T-cell (primary cell): ENCODE measurements around the gene ARHGEF28. TPM values are rescaled to one million over a fixed set of nuclear protein-coding genes. Genes with fewer than 3 reads are reported as not detected.

ENCODE experiments used
- ATAC-seq, 4 experiments: fragments of 200-7000 bp in 3 of 4; fragments of 150-1000 bp in 1 of 4; cut with Tn5 transposase; replicated peaks in 1 of 4; 1 replicate in 3 of 4; 2 replicates in 1 of 4; pipeline ENCODE4 v1.10.0; 2021; ENCODE audit warnings: moderate library complexity in 3 of 4, mild to moderate bottlenecking in 2 of 4, moderate number of reproducible peaks in 1 of 4
- CTCF ChIA-PET, 2 donors: fragments of 300-600 bp; sonication (Branson Sonifier 250); formaldehyde crosslinking; loops; one replicate each; lab custom pipeline; 2022; ENCODE audit warnings: antibody characterized with exemption in 2 of 2; lab: Charles Lee
- POLR2A ChIA-PET, 2 donors: fragments of 300-600 bp; sonication (Branson Sonifier 250); formaldehyde crosslinking; loops; one replicate each; lab custom pipeline; 2022; ENCODE audit warnings: antibody characterized with exemption in 2 of 2; lab: Charles Lee
- DNase-seq, 35 experiments: peaks; one replicate each; pipeline versions ENCODE4 v3.0.0 to v3.0.0-alpha.2; 2013 to 2023
- H3K27ac ChIP-seq: one replicate; pipeline ENCODE4 v1.5.1; 2013; ENCODE audit warnings: low read length
- H3K27me3 ChIP-seq, 2 experiments: replicated peaks in 1 of 2; 1 replicate in 1 of 2; 2 replicates in 1 of 2; pipeline versions ENCODE4 v1.6.1 to v1.7.0; 2013; ENCODE audit warnings: low read length in 1 of 2, mixed read lengths in 1 of 2; ENCODE audit not compliant: control insufficient read depth in 2 of 2, insufficient read depth in 2 of 2; ENCODE audit errors: extremely low read depth in 1 of 2
- H3K36me3 ChIP-seq, 2 donors: 1 replicate in 1 of 2; 2 replicates in 1 of 2; pipeline versions ENCODE4 v1.6.1 to v1.7.0; 2013; ENCODE audit warnings: low read length in 1 of 2; ENCODE audit not compliant: control insufficient read depth in 2 of 2, insufficient read depth in 1 of 2; ENCODE audit errors: extremely low read depth in 1 of 2
- H3K4me1 ChIP-seq, 2 experiments: 1 replicate in 1 of 2; 2 replicates in 1 of 2; pipeline versions ENCODE4 v1.6.1 to v1.7.0; 2013; ENCODE audit warnings: low read length in 2 of 2, mixed read lengths in 1 of 2; ENCODE audit not compliant: insufficient read depth in 2 of 2, control insufficient read depth in 1 of 2; ENCODE audit errors: extremely low read depth in 1 of 2
- H3K4me3 ChIP-seq, 2 donors: 1 replicate in 1 of 2; 2 replicates in 1 of 2; pipeline versions ENCODE4 v1.5.1 to v1.7.0; 2013; ENCODE audit warnings: mild to moderate bottlenecking in 2 of 2, low read length in 1 of 2, moderate library complexity in 1 of 2; ENCODE audit not compliant: control insufficient read depth in 1 of 2; ENCODE audit errors: extremely low read depth in 1 of 2
- H3K9me3 ChIP-seq: 2 replicates; pipeline ENCODE4 v1.7.0; 2013
- H3K27ac Mint-ChIP-seq, 2 donors: one replicate each; pipeline ENCODE4 v1.8.0; 2020 to 2021; ENCODE audit warnings: mild to moderate bottlenecking in 2 of 2, mixed read lengths in 2 of 2
- H3K27me3 Mint-ChIP-seq, 2 donors: one replicate each; pipeline ENCODE4 v1.8.0; 2021 to 2022; ENCODE audit warnings: mixed read lengths in 2 of 2
- H3K36me3 Mint-ChIP-seq: one replicate; pipeline ENCODE4 v1.8.0; 2021; ENCODE audit warnings: mixed read lengths
- H3K4me1 Mint-ChIP-seq, 3 donors: one replicate each; pipeline ENCODE4 v1.8.0; 2020 to 2022; ENCODE audit warnings: mixed read lengths in 3 of 3, mild to moderate bottlenecking in 1 of 3
- H3K4me3 Mint-ChIP-seq, 3 donors: one replicate each; pipeline ENCODE4 v1.8.0; 2020 to 2022; ENCODE audit warnings: mild to moderate bottlenecking in 3 of 3, mixed read lengths in 3 of 3, moderate library complexity in 3 of 3
- H3K9me3 Mint-ChIP-seq, 3 donors: one replicate each; pipeline ENCODE4 v1.8.0; 2020 to 2022; ENCODE audit warnings: mixed read lengths in 3 of 3
- WGBS: methylation state at CpG from one replicate; pipeline ENCODE4 v1.1.5; 2013; ENCODE audit warnings: missing lambda C conversion rate; ENCODE audit not compliant: insufficient coverage; 5-methylcytosine and 5-hydroxymethylcytosine counted together
- total RNA-seq, 35 experiments: library from RNA in 6 of 35; stranded (reverse) in 6 of 35; fragments of 120-200 nt in 1 of 35; gene quantifications; one replicate each; pipeline versions ENCODE4 v1.2.1 to v1.2.4 and lab custom pipeline; 2013 to 2026

ARHGEF28 gene
- total RNA-seq, 5 donors from 2014 or later (not counting 1 experiment from before 2014, with no cell fraction given) = 0.05 to 0.73 (median 0.36) TPM

- Mint-ChIP-seq H3K27ac (no peak overlapping the region), H3K27me3 (peaks cover 32 to 49% of the 10 kb centered on the region in 2 donors), H3K4me3 (no peak overlapping the region), H3K36me3 (no peaks in the 10 kb centered on the region), H3K4me1 (no peaks in the 10 kb centered on the region), H3K9me3 (no peaks in the 10 kb centered on the region)
- H3K27me3 ChIP-seq = peaks cover 0 to 10% of the 10 kb centered on the region in 2 experiments
- no peak overlapping the region for H3K4me3 ChIP-seq
- ChIA-PET CTCF (interaction anchor here in 1 of 2 donors (1.0 kb wide), 1 partner anchor 10 kb away, joined by 4 read pairs; no protein-coding TSS in a partner anchor), POLR2A (no interaction called here)
- no peaks in the 10 kb centered on the region for H3K4me1 ChIP-seq
- ATAC-seq (no peak), DNase-seq (no peak)
- WGBS = 92% methylated on average over 10 of the region's 12 CpGs
- no peaks in the 10 kb centered on the region for H3K9me3 ChIP-seq
- H3K27ac ChIP-seq = no peak overlapping the region
- H3K36me3 ChIP-seq = no peaks in the 10 kb centered on the region
Measured at GRCh38 chr5:73896668-73897067, 270.7 kb downstream of the ARHGEF28 start.

GRCh38 chr5:73897893-73898292 lies 271.9 kb downstream of the ARHGEF28 start:
- no peak for DNase-seq
- H3K27ac ChIP-seq = no peak overlapping the region
- no peaks in the 10 kb centered on the region for H3K36me3 Mint-ChIP-seq
- H3K4me1 Mint-ChIP-seq = no peaks in the 10 kb centered on the region
- no peaks in the 10 kb centered on the region for H3K36me3 ChIP-seq
- H3K27me3 ChIP-seq = peaks cover 0 to 10% of the 10 kb centered on the region in 2 experiments
- H3K4me3 ChIP-seq = no peak overlapping the region
- H3K4me1 ChIP-seq = no peaks in the 10 kb centered on the region
- ChIA-PET CTCF (no interaction called here), POLR2A (no interaction called here)
- H3K9me3 Mint-ChIP-seq = no peaks in the 10 kb centered on the region
- no peak overlapping the region for H3K4me3 Mint-ChIP-seq
- ATAC-seq = no peak
- H3K9me3 ChIP-seq = no peaks in the 10 kb centered on the region
- H3K27me3 Mint-ChIP-seq = peaks cover 36 to 44% of the 10 kb centered on the region in 2 donors
- no peak overlapping the region for H3K27ac Mint-ChIP-seq
- WGBS = 92% methylated on average over 3 of the region's 5 CpGs

DNA sequence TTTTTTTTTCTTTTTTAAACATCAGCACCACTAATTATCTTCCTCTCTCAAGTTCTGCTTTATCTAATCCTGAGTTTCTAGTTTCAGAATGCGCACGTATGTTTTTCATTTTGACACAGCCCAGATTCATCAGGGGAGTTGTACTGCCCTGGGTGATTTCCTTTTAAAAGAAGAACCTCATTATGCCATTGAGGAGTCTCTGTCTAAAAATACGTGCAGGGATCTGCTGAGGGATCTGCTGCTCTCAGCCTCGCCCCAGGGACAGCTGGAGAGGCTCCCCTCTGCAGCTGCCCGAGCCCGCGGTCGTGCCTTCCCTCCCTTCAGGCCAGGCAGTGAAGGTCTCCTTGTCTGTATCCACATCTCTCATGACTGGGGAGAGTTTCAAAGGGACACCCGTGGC lies 273.1 kb downstream of the ARHGEF28 start:
- CTCF ChIA-PET = no interaction called here
- H3K4me1 ChIP-seq = no peaks in the 10 kb centered on the region
- H3K4me3 ChIP-seq = no peak overlapping the region
- Mint-ChIP-seq H3K36me3 (no peaks in the 10 kb centered on the region), H3K27me3 (peaks cover 36 to 40% of the 10 kb centered on the region in 2 donors), H3K4me3 (no peak overlapping the region), H3K9me3 (no peaks in the 10 kb centered on the region), H3K27ac (no peak overlapping the region), H3K4me1 (no peaks in the 10 kb centered on the region)
- POLR2A ChIA-PET = interaction anchor here in 1 of 2 donors (0.6 kb wide), 1 partner anchor 717 kb away, joined by 3 read pairs; no protein-coding TSS in a partner anchor
- H3K9me3 ChIP-seq = no peaks in the 10 kb centered on the region
- no peak for ATAC-seq
- DNase-seq = no peak
- no peaks in the 10 kb centered on the region for H3K36me3 ChIP-seq
- peaks cover 0 to 11% of the 10 kb centered on the region in 2 experiments for H3K27me3 ChIP-seq
- no peak overlapping the region for H3K27ac ChIP-seq
- 48% methylated on average over 6 of the region's 9 CpGs for WGBS

- Mint-ChIP-seq H3K4me3 (no peak overlapping the region), H3K27ac (no peak overlapping the region), H3K36me3 (no peaks in the 10 kb centered on the region), H3K4me1 (no peaks in the 10 kb centered on the region), H3K9me3 (no peaks in the 10 kb centered on the region), H3K27me3 (peaks cover 29 to 35% of the 10 kb centered on the region in 2 donors)
- no CpG with 5 or more reads among the region's 3 CpGs for WGBS
- no peaks in the 10 kb centered on the region for H3K36me3 ChIP-seq
- ChIA-PET CTCF (no interaction called here), POLR2A (no interaction called here)
- ATAC-seq = no peak
- H3K9me3 ChIP-seq = no peaks in the 10 kb centered on the region
- H3K27ac ChIP-seq = no peak overlapping the region
- H3K27me3 ChIP-seq = peaks cover 0 to 11% of the 10 kb centered on the region in 2 experiments
- no peak for DNase-seq
- no peak overlapping the region for H3K4me3 ChIP-seq
- H3K4me1 ChIP-seq = no peaks in the 10 kb centered on the region
Measured at GRCh38 chr5:73899916-73900315, 273.9 kb downstream of the ARHGEF28 start.

GRCh38 chr5:73900566-73900965 lies 274.6 kb downstream of the ARHGEF28 start:
- H3K4me1 Mint-ChIP-seq = no peaks in the 10 kb centered on the region

DNA sequence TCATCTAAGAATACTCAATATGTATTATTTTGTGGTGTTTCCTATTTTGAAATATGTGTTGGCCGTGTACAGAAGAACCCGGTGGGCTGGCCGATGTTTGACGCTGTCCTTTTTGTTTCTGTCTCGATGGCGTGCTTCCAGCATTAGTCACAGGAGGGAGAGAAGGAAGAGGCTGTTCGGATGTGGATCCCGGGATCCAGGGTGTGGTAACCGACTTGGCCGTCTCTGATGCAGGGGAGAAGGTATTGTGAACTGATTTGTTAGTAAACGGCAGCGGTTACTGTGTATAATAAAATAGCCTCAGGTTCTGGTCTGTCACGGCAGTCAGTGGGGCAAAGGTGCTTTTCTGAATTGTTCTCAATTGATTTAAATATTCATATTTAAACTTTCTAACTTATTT lies 275.0 kb downstream of the ARHGEF28 start:
- H3K27ac Mint-ChIP-seq = no peak overlapping the region
- ATAC-seq (no peak), DNase-seq (no peak)
- H3K27me3 Mint-ChIP-seq = peaks cover 21 to 27% of the 10 kb centered on the region in 2 donors
- no peaks in the 10 kb centered on the region for H3K9me3 Mint-ChIP-seq
- H3K4me1 ChIP-seq = no peaks in the 10 kb centered on the region
- H3K4me3 Mint-ChIP-seq = no peak overlapping the region
- peaks cover 0 to 11% of the 10 kb centered on the region in 2 experiments for H3K27me3 ChIP-seq
- H3K36me3 Mint-ChIP-seq = no peaks in the 10 kb centered on the region
- H3K4me1 Mint-ChIP-seq = no peaks in the 10 kb centered on the region
- POLR2A ChIA-PET = no interaction called here
- H3K4me3 ChIP-seq = no peak overlapping the region
- no peaks in the 10 kb centered on the region for H3K36me3 ChIP-seq
- H3K27ac ChIP-seq = no peak overlapping the region
- CTCF ChIA-PET = no interaction called here
- WGBS = 94% methylated on average over 10 of the region's 13 CpGs
- no peaks in the 10 kb centered on the region for H3K9me3 ChIP-seq

More at GRCh38 chr5:73900566-73900965, 274.6 kb downstream of the ARHGEF28 start:
- no CpG with 5 or more reads among the region's 7 CpGs for WGBS
- Histone ChIP-seq H3K9me3 (no peaks in the 10 kb centered on the region), H3K27me3 (peaks cover 0 to 11% of the 10 kb centered on the region in 2 experiments), H3K36me3 (no peaks in the 10 kb centered on the region), H3K4me1 (no peaks in the 10 kb centered on the region), H3K27ac (no peak overlapping the region), H3K4me3 (no peak overlapping the region)
- ATAC-seq (no peak), DNase-seq (no peak)
- POLR2A ChIA-PET = no interaction called here
- H3K27me3 Mint-ChIP-seq = peaks cover 24 to 30% of the 10 kb centered on the region in 2 donors
- CTCF ChIA-PET = no interaction called here
- H3K36me3 Mint-ChIP-seq = no peaks in the 10 kb centered on the region
- no peak overlapping the region for H3K4me3 Mint-ChIP-seq
- no peak overlapping the region for H3K27ac Mint-ChIP-seq
- H3K9me3 Mint-ChIP-seq = no peaks in the 10 kb centered on the region
